Renal cortical epithelial cell (primary cell): Measurements from ENCODE around the gene VPS33A. TPM values are rescaled to one million over a fixed set of nuclear protein-coding genes. Genes with fewer than 3 reads are reported as not detected.
A peak's percentile ranks its signal among the peaks of the same experiment; 100 is the strongest.
"Not testable (repeated sequence)": the region's sequence is repeated elsewhere in the genome, so short reads cannot be mapped to it uniquely, and the experiment has no call there.

ENCODE experiments used
- DNase-seq: peaks from one replicate; pipeline ENCODE4 v3.0.0-alpha.2; 2011; ENCODE audit warnings: low read depth
- total RNA-seq: library from RNA; depleted of rRNA; stranded (reverse); fragments of >200 nt; gene quantifications from 2 replicates; pipeline ENCODE4 v1.2.3, GENCODE V29; 2014

Gene VPS33A
- 20.1 and 32.0 TPM in 2 replicates for total RNA-seq

DNA sequence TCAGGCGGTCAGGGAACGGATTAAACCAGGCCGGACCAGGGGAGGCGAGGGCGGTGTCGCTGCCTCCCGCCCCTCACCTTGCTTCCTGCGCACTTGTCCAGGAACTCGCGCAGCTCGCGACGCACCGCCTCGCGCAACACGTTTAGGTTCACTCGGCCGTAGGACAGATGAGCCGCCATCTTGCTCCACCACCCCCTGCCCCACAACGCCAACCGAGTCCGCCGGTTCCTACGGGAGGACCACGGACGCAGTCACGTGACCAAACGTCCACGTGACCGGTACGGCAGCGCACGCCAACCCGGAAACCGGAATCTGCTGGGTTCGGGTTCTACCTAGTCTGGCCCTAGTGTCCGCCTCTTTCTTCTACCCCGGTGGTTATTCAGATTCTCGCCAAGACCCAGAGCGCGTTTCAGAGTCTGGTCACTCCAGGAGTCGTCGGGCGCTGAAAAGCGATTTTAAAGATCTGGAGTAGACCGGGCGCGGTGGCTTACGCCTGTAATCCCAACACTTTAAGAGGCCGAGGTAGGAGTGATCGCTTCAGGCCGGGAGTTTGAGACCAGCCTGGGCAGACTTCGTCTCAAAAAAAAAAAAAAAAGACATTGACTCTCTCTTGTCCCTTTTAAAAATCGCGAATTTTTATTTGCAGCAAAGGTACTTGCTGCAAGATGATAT lies at the start of gene VPS33A:
Gene VPS33A, minus strand, starts transcription at position 265 of the 672 bp plus-strand sequence. Its CDS starts 86 bp downstream, at position 179.
- peak; percentile 93 for DNase-seq

- DNase-seq = no peak
These were observed 46.6 kb upstream of the VPS33A start for GRCh38 chr12:122312926-122313325.

DNA sequence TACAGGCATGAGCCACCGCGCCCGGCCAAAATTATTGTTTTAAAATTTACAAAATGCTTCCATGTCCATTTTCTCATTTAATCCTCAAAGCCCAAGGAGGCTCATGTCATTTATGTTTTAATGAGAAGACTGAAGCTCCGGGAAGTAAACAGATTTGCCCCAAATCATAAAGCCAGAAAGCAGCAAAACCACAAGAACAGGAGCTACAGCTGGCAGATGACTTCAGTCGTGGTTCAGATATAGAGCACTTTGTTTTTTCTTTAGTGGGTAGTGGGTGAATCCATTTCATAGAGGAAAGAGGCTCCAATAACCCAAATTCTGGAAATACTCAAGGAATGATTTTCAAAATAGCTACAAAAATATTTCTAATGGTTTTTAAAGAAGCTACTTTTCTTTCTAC lies 45.4 kb upstream of the VPS33A start:
- DNase-seq = no peak

DNA sequence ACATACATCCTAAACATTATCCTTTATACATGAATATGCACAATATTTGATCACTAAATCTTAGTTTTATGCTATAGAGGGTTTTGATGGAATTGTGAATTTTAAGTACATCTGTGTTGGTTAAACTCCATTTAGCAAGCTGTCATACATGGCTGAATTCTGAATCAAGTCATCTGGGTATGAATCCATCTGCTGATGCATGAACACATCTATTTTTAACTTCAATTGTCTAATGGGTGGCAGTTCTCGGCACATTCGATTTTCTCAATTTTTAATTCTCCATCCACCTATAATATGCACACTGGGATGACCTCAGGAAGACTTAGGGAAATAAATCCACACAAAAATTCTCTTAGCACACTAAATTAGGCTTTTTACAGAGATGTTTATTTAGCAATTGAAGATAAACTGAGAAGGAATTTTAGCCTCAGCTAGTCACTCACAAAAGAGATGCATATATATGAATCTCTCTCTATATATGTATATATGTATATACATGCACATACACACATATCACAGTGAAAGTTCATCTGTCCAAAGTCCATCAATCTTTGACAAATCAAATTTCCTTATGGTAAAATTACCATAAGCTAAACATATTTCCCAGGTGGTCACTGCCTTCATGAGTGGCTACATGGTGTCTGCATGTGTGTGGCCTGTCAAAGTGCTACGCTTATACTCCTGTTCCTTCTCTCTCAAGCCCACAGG lies 44.5 kb upstream of the VPS33A start:
- peak; percentile 6 for DNase-seq

DNA sequence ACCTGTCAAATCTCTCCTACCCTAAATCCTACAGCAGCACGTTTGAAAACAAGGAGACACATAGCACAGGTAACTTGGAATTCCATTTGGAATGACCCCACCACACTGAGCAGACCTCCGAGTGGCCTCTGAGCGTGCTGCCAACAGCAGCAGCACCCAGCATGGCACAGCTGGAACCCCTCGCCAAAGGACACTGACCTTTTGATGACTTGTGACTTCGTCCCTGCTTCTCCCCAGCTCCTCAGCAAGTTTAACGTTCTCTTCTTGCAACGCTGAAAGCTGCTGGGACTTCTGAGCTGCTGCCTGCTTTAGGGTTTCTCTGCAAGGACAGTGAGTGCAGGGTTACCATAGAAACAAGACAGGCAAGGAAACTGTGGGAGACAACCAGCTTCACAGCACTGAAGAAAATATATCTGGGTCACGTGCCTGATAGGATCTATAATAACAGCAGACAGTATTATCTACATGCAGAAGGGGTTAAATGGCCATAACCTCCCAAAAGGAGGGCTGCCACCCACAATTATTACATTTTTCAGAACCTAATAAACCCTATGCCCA lies 43.3 kb upstream of the VPS33A start:
- no peak for DNase-seq

DNA sequence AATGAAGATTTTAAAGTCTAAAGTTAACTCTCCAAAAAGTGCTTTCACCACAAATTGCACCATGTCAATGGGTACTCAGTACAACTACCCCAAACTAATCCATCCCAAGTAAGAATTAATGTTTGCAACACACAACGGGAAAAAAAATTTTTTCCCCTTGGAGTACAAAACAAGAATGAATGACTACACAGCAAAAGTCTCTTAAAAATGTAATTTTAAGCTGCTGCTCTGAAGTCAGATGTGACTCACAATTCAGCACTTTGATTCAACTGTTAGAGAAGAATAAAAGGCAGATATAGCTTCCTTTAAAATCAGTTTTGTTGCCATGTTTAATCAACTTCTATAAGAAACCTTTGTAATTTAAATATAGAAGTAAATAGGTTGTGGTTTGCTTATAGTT lies 42.5 kb upstream of the VPS33A start:
- no peak for DNase-seq

GRCh38 chr12:122306407-122306806 lies 40.1 kb upstream of the VPS33A start:
- no peak for DNase-seq

DNA sequence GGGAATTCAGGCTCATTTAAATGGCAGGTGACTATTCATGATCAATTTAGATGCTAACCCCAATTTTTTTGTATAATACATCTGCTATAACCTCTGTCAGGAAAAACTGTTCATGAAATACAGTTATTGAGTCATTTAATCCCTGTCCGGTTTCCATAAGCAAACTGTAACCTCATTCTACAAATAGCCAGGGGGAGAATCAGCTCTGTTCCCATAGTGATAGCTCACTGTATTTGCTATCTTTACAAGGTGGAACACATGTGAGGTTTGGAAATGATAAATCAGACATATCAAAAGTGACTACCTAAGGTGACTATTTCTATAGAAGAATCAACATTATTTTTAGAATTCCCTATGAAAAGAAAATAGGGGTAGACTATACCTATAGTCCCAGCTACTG lies 38.6 kb upstream of the VPS33A start:
- DNase-seq = no peak

GRCh38 chr12:122303068-122303467 lies 36.8 kb upstream of the VPS33A start:
- DNase-seq = no peak

DNA sequence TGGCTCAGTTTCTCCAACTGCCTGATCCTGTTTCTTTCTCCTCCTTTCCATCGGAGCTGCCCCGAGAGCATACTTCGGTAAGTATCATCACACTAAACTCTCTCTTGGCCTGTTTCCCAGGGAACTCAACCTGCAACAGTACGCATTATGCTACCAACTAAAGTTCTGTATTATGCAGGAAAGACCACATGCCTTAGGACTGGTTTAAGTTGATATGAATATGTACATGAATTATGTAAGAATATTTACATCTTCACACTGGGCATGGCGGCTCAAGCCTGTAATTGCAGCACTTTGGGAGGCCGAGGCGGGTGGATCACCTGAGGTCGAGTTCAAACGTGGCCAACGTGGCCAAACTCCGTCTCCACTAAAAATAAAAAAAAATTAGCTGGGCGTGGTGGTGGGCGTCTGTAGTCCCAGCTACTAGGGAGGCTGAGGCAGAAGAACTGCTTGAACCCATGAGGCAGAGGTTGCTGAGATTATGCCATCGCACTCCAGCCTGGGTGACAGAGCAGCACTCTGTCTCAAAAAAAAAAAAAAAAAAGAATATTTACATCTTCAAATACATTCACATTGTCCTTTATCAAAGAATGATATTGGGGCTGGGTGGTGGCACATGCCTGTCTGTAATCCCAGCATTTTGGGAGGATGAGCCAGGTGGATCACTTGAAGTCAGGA lies 31.9 kb upstream of the VPS33A start:
- DNase-seq = no peak

DNA sequence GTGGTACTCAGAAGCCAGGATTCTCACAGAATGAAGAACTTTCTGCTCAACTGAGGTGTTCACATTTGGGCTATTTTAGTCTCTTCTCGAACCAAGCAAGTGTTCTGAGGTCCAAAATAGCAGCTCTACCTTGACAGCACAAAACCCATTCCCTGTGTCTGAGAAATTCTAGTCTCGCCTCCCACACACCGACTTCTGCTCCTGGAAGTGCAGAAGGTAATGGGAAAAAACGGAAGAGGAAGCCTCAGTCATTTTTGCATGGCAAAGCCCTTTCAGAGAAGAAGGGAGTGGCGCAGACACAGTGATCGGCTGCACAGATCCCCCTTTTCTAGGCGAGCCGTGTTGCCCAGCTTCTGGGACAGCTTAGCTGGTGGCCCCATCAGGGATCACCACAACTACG lies 31.2 kb upstream of the VPS33A start:
- DNase-seq = no peak

DNA sequence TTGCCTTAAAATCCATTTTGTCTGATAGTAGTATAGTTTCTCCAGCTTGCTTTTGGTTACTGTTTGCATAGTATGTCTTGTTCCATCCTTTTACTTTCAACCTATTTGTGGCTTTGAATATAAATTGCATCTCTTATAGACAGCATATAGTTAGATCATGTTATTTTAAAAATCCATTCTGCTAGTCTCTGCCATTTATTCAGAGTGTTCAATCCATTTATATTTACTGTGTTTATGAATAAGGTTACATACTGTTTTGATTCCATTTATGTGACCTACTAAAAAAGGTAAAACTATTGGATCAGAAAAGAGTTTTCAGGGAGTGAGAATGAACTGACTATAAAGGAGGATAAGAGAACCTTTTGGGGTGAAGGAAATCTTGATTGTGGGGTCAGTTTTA lies 29.6 kb upstream of the VPS33A start:
- no peak for DNase-seq

- peak; percentile 11 for DNase-seq
These were observed 26.8 kb upstream of the VPS33A start for GRCh38 chr12:122293081-122293480.

DNA sequence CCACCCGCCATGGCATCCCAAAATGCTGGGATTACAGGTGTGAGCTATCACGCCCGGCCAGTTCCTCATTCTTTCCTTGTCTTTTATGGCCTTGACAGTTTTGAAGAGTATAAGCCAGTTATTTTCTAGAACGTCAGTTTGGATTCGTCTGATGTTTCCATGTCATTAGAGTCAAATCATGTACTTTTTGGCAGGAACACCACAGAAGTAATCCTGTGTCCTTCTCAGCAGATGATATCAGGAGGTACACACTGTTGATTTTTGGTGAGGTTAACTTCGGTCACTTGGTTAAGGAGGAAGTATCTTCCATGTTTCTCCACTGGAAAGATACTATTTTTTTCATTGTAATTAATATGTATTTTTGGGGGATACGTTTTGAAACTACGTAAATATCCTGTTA lies 25.1 kb upstream of the VPS33A start:
- DNase-seq = no peak

- DNase-seq = no peak
These were observed 17.4 kb upstream of the VPS33A start for GRCh38 chr12:122283680-122284079.

DNA sequence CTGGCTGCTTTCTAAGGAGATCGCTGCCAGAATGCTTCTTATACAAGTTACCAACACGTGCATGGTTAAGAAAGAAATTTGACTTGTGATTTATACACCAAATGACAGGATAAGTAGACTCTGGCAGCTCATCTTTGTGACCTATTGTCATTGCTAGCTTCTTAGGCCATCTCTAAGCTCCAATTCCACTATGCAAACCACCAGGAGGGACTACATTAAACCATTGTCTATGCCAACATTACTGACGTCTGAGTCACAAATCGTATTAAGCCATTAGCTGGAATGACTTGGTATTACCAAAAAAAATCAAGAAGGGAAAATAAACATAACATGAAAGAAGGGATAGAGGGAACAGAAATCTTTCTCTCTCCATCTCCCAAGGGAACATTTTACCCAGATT lies 15.8 kb upstream of the VPS33A start:
- DNase-seq = peak; percentile 58

DNA sequence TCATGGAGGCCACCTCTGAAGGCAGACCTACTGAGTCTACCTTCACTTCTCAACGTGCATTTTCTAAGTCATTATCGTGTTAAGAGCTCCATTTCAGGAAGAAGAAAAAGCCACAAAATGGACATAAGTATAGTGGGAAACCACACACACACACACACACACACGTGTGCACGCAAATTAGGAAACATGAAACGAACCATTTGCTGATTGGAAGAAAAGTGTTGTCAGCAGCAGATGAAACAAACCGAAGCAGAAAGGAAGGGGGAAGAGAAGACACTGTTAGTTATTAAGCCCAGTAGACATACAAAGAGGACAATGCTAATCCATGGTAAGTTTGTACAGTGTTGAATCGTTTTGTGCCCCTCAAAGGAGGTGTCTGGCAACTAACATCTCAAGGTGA lies 9.9 kb upstream of the VPS33A start:
- DNase-seq = no peak

- DNase-seq = no peak
These were observed 9.2 kb upstream of the VPS33A start for GRCh38 chr12:122275459-122275858.

- peak; percentile 18 for DNase-seq
These were observed 436 bp downstream of the VPS33A start for GRCh38 chr12:122265886-122266229.

- no peak for DNase-seq
These were observed 818 bp downstream of the VPS33A start for GRCh38 chr12:122265476-122265875.

GRCh38 chr12:122260735-122261134 lies 5.6 kb downstream of the VPS33A start:
- not testable (repeated sequence) for DNase-seq

GRCh38 chr12:122258939-122259338 lies 7.4 kb downstream of the VPS33A start:
- not testable (repeated sequence) for DNase-seq

GRCh38 chr12:122258462-122258861 lies 7.8 kb downstream of the VPS33A start:
- not testable (repeated sequence) for DNase-seq
